Measurements from ENCODE around the gene C15orf62.

Gene C15orf62

DNA sequence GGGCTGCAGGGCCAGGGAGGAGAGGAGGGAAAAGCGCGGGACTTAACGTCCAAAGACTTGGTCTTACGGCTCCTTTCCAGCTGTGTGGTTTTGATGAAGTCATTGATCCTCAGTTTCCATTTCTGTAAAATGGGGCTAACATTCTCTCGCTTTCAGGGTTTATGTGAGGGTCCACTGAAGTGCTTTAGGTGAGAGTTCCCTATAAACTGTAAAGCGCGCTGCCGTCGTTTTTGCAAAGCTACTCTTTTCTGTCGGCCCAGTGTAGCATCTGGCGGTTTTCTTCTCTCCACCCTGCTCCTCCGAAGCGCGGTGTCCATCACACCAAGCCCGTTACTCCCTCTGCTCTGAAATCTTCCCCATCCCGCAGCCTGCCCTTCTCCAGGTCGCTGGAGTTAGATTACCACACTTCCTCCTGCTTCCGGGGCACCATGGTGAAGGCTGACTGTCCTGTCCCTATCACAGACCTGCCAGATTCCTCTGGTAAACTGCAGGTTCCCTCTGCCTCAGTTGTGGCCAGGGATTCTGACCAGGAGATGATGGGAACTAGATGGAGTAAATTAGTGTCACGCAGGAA, 38.2 kb downstream of the C15orf62 start:
- no peak for TF ChIP-seq TCF12 (IDR thresholded peaks at IDR 0.05; ENCODE audit: low read depth)
- TF ChIP-seq, protein P1, sequence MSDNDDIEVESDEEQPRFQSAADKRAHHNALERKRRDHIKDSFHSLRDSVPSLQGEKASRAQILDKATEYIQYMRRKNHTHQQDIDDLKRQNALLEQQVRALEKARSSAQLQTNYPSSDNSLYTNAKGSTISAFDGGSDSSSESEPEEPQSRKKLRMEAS (IDR thresholded peaks at IDR 0.05): 0 out of 2 replicates have a peak, but pooled peaks have one; percentile 11
- TF ChIP-seq ZBTB7A (IDR thresholded peaks at IDR 0.05; ENCODE audit: low read depth): no peak
- TF ChIP-seq, protein P2, sequence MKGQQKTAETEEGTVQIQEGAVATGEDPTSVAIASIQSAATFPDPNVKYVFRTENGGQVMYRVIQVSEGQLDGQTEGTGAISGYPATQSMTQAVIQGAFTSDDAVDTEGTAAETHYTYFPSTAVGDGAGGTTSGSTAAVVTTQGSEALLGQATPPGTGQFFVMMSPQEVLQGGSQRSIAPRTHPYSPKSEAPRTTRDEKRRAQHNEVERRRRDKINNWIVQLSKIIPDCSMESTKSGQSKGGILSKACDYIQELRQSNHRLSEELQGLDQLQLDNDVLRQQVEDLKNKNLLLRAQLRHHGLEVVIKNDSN (IDR thresholded peaks at IDR 0.05): no peak
- no peak for TF ChIP-seq YY1 (IDR thresholded peaks at IDR 0.05; ENCODE audit: low read depth)

DNA sequence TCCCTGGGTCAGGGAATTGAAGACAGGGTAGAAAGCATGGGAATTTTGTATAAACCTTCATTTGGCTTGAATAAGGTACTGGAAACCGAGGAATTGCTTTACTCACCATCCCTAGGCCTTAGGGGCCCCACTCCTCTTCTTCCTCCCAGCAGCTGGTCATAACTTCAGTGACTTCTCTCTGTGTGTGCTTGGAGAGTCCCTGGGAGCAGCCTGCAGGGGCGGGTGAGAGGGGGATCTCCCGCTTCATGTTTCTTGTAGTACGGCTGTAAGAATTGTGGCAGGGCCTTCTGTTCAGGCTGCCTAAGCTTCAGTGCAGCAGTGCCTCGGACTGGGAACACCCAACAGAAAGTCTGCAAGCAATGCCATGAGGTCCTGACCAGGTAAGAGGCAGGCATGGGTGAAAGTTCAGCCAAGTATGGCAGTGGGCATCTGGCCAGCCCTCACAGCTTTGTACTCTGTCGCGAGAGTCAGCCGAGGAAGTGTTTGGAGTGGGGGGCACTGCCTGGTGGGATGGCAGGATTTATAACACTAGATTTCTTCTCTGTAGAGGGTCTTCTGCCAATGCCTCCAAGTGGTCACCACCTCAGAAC, 39.2 kb downstream of the C15orf62 start:
- TF ChIP-seq CEBPB (IDR thresholded peaks at IDR 0.05) (no peak), EGR1 (IDR thresholded peaks at IDR 0.05) (no peak), ZBTB7A (IDR thresholded peaks at IDR 0.05; ENCODE audit: low read depth) (no peak), EP300 (IDR thresholded peaks at IDR 0.05; ENCODE audit: borderline replicate concordance) (no peak), CREB1 (IDR thresholded peaks at IDR 0.05; ENCODE audit: low read depth) (no peak), TAF1 (IDR thresholded peaks at IDR 0.05; ENCODE audit: low read depth) (no peak), NFIC (IDR thresholded peaks at IDR 0.05) (no peak), RAD21 (IDR thresholded peaks at IDR 0.05; ENCODE audit: low read depth) (no peak), FOXM1 (IDR thresholded peaks at IDR 0.05; ENCODE audit: borderline replicate concordance, low read depth) (no peak), TCF12 (IDR thresholded peaks at IDR 0.05; ENCODE audit: low read depth) (no peak), YY1 (IDR thresholded peaks at IDR 0.05; ENCODE audit: low read depth) (no peak), TEAD4 (IDR thresholded peaks at IDR 0.05) (no peak)
- TF ChIP-seq, protein P3, sequence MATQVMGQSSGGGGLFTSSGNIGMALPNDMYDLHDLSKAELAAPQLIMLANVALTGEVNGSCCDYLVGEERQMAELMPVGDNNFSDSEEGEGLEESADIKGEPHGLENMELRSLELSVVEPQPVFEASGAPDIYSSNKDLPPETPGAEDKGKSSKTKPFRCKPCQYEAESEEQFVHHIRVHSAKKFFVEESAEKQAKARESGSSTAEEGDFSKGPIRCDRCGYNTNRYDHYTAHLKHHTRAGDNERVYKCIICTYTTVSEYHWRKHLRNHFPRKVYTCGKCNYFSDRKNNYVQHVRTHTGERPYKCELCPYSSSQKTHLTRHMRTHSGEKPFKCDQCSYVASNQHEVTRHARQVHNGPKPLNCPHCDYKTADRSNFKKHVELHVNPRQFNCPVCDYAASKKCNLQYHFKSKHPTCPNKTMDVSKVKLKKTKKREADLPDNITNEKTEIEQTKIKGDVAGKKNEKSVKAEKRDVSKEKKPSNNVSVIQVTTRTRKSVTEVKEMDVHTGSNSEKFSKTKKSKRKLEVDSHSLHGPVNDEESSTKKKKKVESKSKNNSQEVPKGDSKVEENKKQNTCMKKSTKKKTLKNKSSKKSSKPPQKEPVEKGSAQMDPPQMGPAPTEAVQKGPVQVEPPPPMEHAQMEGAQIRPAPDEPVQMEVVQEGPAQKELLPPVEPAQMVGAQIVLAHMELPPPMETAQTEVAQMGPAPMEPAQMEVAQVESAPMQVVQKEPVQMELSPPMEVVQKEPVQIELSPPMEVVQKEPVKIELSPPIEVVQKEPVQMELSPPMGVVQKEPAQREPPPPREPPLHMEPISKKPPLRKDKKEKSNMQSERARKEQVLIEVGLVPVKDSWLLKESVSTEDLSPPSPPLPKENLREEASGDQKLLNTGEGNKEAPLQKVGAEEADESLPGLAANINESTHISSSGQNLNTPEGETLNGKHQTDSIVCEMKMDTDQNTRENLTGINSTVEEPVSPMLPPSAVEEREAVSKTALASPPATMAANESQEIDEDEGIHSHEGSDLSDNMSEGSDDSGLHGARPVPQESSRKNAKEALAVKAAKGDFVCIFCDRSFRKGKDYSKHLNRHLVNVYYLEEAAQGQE (IDR thresholded peaks at IDR 0.05; ENCODE audit: low read depth): no peak
- TF ChIP-seq, protein P2 (IDR thresholded peaks at IDR 0.05): no peak
- TF ChIP-seq, protein P1 (IDR thresholded peaks at IDR 0.05): no peak

DNA sequence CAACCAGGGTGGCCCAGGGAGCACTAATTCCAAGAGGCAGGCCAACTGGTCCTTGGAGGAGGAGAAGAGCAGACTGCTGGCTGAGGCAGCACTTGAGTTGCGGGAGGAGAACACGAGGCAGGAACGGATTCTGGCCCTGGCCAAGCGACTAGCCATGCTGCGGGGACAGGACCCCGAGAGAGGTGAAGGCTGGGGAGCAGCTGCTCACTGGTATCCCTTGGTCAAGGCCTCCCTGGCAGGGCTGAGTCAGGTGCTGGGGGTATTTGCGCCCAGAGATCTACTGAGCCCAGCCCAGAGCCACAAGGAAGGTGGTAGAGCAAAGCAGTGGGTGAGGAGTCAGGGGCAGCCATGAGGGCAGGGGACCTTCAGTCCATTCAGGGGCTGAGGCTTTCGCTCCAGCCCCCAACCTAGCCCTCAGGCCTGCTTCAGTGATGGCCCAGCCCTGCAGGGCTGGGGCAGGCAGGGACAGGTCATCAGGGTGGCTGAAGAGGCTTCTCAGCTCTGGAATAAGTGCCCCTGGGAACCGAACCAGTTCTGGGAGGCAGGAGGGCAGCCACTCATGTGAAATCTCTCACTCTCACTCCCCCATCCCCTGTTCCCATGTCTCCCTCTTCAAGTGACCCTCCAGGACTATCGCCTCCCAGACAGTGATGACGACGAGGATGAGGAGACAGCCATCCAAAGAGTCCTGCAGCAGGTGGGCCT, 43.1 kb downstream of the C15orf62 start:
- no peak for TF ChIP-seq TAF1 (IDR thresholded peaks at IDR 0.05; ENCODE audit: low read depth)
- no peak for TF ChIP-seq NFIC (IDR thresholded peaks at IDR 0.05)
- no peak for TF ChIP-seq TCF12 (IDR thresholded peaks at IDR 0.05; ENCODE audit: low read depth)
- TF ChIP-seq EP300 (IDR thresholded peaks at IDR 0.05; ENCODE audit: borderline replicate concordance): no peak
- TF ChIP-seq EGR1 (IDR thresholded peaks at IDR 0.05): no peak
- no peak for TF ChIP-seq TEAD4 (IDR thresholded peaks at IDR 0.05)
- no peak for TF ChIP-seq CEBPB (IDR thresholded peaks at IDR 0.05)
- TF ChIP-seq, protein P3 (IDR thresholded peaks at IDR 0.05; ENCODE audit: low read depth): no peak
- no peak for TF ChIP-seq RAD21 (IDR thresholded peaks at IDR 0.05; ENCODE audit: low read depth)
- TF ChIP-seq YY1 (IDR thresholded peaks at IDR 0.05; ENCODE audit: low read depth): no peak
- TF ChIP-seq, protein P2 (IDR thresholded peaks at IDR 0.05): no peak
- no peak for TF ChIP-seq FOXM1 (IDR thresholded peaks at IDR 0.05; ENCODE audit: borderline replicate concordance, low read depth)

DNA sequence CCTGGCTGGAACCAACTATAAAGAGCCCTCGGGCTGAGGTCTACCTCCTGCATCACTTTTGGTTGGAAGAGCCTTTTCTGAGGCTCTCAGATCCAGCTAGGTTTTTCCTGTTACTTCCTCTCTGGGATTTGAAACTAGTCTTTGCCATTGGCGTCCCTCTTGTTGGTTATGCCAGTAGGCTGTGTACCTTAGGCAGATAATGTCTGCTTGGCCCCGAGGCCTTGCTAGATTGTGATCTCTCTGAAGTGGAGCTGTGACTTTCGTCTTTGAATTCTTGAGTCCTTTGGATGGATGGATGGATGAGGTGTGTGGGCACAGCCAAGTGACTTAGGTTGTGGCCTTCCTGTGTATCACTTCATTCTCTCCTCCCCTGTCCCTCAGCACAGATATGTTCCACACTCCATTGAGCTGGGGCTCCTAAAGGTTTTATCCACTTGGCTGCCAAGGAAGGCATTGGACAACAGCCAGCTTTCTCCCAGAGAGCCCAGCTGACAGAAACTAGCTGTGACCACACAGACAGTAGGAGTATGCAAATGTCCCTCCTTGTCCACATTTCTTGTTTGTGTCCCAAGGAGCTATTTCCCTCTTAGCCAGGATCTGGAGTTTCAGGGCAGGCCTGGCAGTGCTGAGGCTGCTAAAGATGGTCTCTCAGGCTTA, 45.4 kb downstream of the C15orf62 start:
- TF ChIP-seq NFIC (IDR thresholded peaks at IDR 0.05): peak; percentile 55; the same call in 1 of the 2 replicates
- TF ChIP-seq TAF1 (IDR thresholded peaks at IDR 0.05; ENCODE audit: low read depth): no peak

DNA sequence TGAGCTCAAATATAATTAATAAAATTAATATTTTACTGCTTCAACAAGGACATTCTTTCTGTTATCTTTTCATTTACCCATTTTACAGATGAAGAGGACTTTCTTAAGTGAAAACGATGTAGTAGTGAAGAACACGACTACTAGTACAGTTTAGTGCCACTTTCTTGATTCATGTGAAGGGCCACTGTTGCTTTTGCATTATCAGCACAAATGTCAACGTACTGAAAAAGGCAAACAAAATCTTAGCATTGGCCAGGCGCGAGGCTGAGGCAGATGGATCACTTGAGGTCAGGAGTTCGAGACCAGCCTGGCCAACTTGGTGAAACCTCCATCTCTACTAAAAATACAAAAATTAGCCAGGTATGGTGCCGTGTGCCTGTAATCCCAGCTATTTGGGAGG, 49.3 kb downstream of the C15orf62 start:
- TF ChIP-seq ZBTB7A (IDR thresholded peaks at IDR 0.05; ENCODE audit: low read depth): no peak
- TF ChIP-seq NFIC (IDR thresholded peaks at IDR 0.05): no peak
- TF ChIP-seq, protein P3 (IDR thresholded peaks at IDR 0.05; ENCODE audit: low read depth): no peak
- no peak for TF ChIP-seq TAF1 (IDR thresholded peaks at IDR 0.05; ENCODE audit: low read depth)
- TF ChIP-seq CREB1 (IDR thresholded peaks at IDR 0.05; ENCODE audit: low read depth): no peak
- TF ChIP-seq, protein P2 (IDR thresholded peaks at IDR 0.05): no peak
- TF ChIP-seq YY1 (IDR thresholded peaks at IDR 0.05; ENCODE audit: low read depth): no peak
- TF ChIP-seq FOXM1 (IDR thresholded peaks at IDR 0.05; ENCODE audit: borderline replicate concordance, low read depth): no peak
- TF ChIP-seq EP300 (IDR thresholded peaks at IDR 0.05; ENCODE audit: borderline replicate concordance): no peak
- TF ChIP-seq TEAD4 (IDR thresholded peaks at IDR 0.05): no peak
- TF ChIP-seq, protein P1 (IDR thresholded peaks at IDR 0.05): no peak
- no peak for TF ChIP-seq EGR1 (IDR thresholded peaks at IDR 0.05)
- TF ChIP-seq RAD21 (IDR thresholded peaks at IDR 0.05; ENCODE audit: low read depth): no peak

All from Ishikawa (cell line).